T47D (cell line): Measurements from ENCODE around the gene C2orf76.

Experiments
- DNase-seq, 2 experiments: peaks; one replicate each; pipeline versions ENCODE4 v3.0.0 to v3.0.0-alpha.2; 2011 to 2012; ENCODE audit warnings: low read depth in 1 of 2, low spot score in 1 of 2
- JUND ChIP-seq: IDR thresholded peaks from 2 replicates; pipeline ENCODE4 v1.6.1; 2012; ENCODE audit warnings: low read depth
- in situ Hi-C: cut with HindIII; loops from 2 replicates; pipeline ENCODE4 v1.10.0; 2016; ENCODE audit warnings: low sequenced_read_pairs, low pct_unique_long_range_greater_than_20kb

The C2orf76 gene

DNA sequence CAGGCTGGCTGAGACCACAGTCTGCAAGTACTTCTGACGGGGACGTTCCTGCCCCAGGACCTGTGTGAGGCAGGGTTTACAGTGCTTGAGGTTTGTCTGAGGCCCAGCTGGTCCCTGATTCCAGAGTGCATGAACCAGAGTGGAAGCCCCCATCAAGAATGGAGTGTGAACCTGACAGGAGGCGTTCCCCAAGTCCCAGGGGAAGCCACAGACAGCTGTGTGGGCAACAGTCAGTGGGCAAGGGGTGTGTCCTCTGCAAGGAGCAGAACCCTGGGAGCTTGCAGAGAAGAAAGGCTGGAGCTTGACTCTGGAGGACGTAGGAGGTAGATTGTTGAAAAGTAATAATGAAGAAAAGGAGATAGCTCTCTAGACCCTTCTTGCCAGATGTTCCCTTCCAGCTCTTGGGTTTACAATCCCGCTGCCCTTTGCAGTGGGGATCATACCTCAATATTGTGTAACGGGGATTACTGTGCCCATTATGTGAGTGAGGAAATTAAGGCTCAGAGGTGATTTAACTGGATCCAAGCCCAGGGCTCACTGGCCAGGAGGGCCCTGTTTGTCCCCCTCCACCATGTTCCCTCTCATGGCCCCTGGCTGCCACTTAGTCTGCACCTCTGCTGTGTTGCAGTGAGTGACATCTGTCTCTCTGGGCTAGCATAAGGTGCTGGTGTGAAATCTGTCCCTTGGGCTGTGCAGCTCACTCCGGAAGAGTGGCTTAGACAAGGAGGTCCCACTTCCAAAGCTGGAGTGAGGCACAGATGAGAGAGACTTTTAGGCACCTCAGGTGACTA lies 6.3 kb upstream of the C2orf76 start:
- DNase-seq: no peak
- in situ Hi-C loops: no loop called here
- no peak for TF ChIP-seq JUND

GRCh38 chr2:119371111-119371510 lies 4.5 kb upstream of the C2orf76 start:
- no peak for TF ChIP-seq JUND
- in situ Hi-C loops: no loop called here
- DNase-seq: no peak

DNA sequence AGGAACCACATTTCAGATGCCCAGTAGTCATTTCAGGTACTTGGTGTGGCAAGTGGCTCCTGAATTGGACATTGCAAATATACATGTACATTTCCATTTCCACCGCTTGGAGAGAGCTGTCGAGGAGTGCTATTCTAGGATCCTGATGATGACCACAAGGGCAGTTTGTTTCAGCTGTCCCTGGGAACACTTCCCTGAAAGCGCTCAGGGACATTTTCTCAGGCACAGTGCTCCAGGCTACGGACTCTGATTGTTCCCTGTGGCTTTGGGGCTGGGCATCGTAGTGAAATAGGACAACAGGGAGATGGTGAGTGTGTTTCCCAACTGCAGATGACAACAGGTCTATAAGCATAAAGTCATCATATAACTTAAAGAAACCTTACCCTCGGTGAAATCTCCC lies 3.2 kb upstream of the C2orf76 start:
- DNase-seq: no peak
- in situ Hi-C loops: no loop called here
- no peak for TF ChIP-seq JUND

DNA sequence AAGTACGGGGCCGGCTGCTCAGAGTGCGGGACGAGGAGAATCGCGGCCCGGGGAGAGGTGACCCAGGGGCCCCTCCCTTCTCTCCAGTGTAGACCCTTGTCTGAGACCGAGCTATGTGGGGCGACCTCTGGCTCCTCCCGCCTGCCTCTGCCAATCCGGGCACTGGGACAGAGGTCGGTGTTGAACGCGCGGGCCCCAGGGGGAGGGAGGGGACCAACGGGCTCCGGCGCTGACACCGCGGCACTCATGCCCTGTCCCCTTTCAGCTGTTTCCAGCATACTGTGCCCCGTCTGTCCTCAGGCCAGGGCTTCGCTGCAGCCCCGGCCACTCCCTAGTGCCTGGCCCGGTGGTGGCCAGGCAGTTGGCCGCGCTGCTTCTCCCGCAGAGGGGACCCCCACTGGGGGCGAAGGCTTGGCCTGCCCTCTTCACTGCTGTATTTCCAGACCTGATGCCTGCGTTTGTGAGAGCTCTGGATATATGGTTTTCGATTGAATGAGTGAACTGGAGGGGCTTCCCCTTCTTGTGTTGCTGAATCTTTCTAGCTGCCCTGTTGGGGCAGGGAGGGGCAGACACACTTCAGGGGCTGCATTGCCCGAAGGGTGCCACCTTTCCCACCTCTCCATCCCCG lies 952 bp upstream of the C2orf76 start:
- in situ Hi-C loops: no loop called here
- peak; percentile 46 to 59 for DNase-seq

DNA sequence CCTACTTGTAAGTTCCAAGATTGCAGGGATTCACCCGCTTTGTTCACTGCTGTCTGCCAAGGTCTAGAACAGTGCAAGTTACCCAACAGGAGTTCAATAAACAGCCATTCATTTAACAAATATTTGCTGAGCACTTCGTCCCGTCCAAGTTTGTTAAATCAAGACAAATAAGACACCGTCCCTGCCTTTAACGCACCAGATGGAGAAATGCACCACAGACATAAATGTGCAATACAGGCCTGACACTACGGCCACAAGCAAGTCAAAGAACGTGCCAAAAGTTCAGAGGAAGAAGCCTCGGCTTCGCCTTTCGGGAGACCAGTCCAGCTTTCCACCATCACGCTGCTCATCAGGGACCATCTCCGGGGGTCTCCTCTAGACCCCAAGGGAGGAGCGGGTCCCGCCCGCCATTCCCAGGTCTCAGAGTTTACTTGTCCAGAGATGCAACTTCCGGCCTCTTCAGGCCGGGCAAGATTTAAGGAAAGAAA lies 429 bp downstream of the C2orf76 start:
- in situ Hi-C loops: no loop called here
- peak in 1 of 2 experiments; percentile 85 for DNase-seq

More for the DNA sequence above, 952 bp upstream of the C2orf76 start:
- TF ChIP-seq JUND: no peak

GRCh38 chr2:119365436-119365835 lies 1.2 kb downstream of the C2orf76 start:
- TF ChIP-seq JUND: no peak
- in situ Hi-C loops: no loop called here
- DNase-seq: no peak

More for the DNA sequence above, 429 bp downstream of the C2orf76 start:
- TF ChIP-seq JUND: no peak

DNA sequence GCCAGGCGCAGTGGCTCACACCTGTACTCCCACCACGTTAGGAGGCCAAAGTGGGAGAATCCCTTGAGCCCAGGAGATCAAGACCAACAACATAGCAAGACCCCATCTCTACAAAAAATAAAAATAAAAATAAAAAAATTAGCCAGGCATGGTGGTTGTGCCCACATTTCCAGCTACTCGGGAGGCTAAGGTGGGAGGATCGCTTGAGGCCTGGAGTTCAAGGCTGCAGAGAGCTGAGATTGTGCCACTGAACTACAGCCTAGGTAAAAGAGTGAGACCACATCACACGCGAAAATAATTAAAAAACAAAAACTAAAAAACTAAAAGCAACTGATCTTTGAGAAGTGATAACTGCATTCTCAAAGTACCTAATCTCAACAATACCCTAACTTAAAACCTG lies 1.8 kb downstream of the C2orf76 start:
- DNase-seq: no peak
- TF ChIP-seq JUND: no peak
- in situ Hi-C loops: no loop called here

GRCh38 chr2:119360423-119360966 lies 6.1 kb downstream of the C2orf76 start:
- TF ChIP-seq JUND: no peak
- DNase-seq: no peak
- in situ Hi-C loops: no loop called here

GRCh38 chr2:119359774-119360173 lies 6.9 kb downstream of the C2orf76 start:
- DNase-seq: no peak
- TF ChIP-seq JUND: no peak
- in situ Hi-C loops: no loop called here

DNA sequence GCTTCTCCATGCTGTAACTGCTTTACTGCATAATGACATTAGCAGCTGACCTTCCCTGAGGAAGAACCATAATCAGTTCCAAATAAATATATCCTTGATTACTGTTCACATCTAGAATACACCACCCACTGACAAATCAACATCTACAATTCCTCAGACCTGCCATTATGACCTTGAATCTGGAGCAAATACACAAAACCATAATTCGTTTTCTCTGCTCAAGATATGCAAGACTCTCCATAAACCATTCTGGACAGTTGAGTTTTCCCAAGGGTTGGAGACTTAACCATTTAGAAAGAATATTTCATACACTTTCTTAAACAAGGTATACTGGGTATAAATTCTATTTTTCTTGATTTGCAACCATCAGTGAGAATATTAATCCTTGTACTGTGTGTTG lies 11.8 kb downstream of the C2orf76 start:
- no peak for DNase-seq
- in situ Hi-C loops: no loop called here

DNA sequence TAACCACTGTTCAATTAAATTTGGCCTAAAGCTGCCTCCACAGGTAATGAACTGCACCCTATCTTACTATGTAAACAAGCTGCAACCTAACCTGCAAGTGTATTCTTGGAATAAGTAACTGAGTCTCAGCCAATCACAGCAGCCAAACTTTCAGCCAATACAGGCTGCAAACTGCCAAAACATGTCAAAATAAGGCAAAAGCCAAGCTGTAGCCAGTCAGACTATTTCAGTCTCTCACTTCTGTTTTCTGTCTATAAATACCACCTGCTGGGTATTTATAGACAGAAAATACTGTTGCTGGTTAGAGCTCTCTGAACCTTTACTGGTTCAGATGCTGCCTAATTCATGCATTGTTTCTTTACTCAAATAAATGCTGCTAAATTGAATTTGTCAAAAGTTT lies 14.3 kb downstream of the C2orf76 start:
- no peak for TF ChIP-seq JUND
- in situ Hi-C loops: no loop called here
- DNase-seq: peak in 1 of 2 experiments; percentile 79

More for the DNA sequence above, 11.8 kb downstream of the C2orf76 start:
- no peak for TF ChIP-seq JUND

DNA sequence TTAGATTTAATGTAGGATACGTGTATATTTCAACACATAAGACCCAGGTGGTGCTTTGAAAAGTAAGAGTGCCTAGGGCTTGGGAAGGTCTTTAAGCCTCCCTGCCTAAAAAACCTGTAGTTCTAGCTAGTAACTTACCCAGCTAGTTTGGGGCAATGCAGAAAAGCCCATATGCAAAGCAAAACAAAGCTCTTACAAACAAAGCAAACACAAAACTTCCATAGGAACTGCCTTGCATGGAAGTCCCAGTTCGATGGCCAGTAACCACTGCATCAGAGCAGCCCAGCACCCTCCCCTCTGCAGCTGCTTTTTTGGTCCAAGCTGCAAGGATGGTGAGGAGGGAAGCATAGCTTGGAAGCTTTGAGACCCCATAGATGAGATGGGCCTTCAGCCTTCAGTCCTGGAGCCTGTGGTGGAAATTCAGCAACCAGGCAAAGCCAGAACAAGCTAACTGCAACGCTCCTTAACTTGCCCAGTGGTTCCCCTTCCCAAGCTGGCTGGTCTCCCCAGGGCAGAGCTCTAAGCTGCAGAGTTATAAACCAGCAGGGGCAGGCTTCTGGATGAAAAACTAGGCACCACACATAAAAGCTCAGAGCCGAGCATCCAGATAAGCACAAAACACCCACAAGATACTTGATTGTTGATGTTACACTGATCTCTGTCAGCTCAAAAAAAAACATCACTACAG lies 16.2 kb downstream of the C2orf76 start:
- TF ChIP-seq JUND: no peak
- in situ Hi-C loops: no loop called here
- DNase-seq: peak in 1 of 2 experiments; percentile 71
